Osteoblast (primary cell): ENCODE data around the gene PSMA1. TPM values are rescaled to one million over a fixed set of nuclear protein-coding genes. Genes with fewer than 3 reads are reported as not detected.
A peak's percentile ranks its signal among the peaks of the same experiment; 100 is the strongest.

Experiments
- DNase-seq: peaks from one replicate; pipeline ENCODE4 v3.0.0; 2011; ENCODE audit warnings: low spot score, mixed read lengths; ENCODE audit not compliant: insufficient read length; ENCODE audit errors: missing footprints
- H2AFZ ChIP-seq: 2 replicates; pipeline ENCODE4 v1.6.0; 2011; ENCODE audit warnings: mild to moderate bottlenecking, low read length
- H3K27ac ChIP-seq: 2 replicates; pipeline ENCODE4 v1.5.1; 2011; ENCODE audit warnings: mild to moderate bottlenecking, low read depth, low read length, moderate library complexity
- H3K27me3 ChIP-seq: 2 replicates; pipeline ENCODE4 v1.6.0; 2012; ENCODE audit warnings: mild to moderate bottlenecking, control low read depth, inconsistent platforms, low read length, moderate library complexity; ENCODE audit not compliant: insufficient read depth
- H3K36me3 ChIP-seq: 2 replicates; pipeline ENCODE4 v1.5.1; 2011; ENCODE audit warnings: mild to moderate bottlenecking, low read length, control low read depth, moderate library complexity; ENCODE audit not compliant: insufficient read depth
- H3K4me1 ChIP-seq: 2 replicates; pipeline ENCODE4 v1.5.1; 2011; ENCODE audit warnings: mild to moderate bottlenecking, low read length, control low read depth, moderate library complexity; ENCODE audit not compliant: insufficient read depth
- H3K4me2 ChIP-seq: 2 replicates; pipeline ENCODE4 v1.6.0; 2011; ENCODE audit warnings: mild to moderate bottlenecking, low read length; ENCODE audit not compliant: insufficient read depth
- H3K4me3 ChIP-seq: fragments of 200-600 bp; sonication (generic); 3 replicates; pipeline ENCODE4 v1.5.1; 2012; ENCODE audit warnings: mild to moderate bottlenecking, low read length, inconsistent platforms; ENCODE audit not compliant: insufficient read depth
- H3K79me2 ChIP-seq: 2 replicates; pipeline ENCODE4 v1.6.0; 2012; ENCODE audit warnings: mild to moderate bottlenecking, low read length, control low read depth, inconsistent platforms; ENCODE audit not compliant: insufficient read depth
- H3K9me3 ChIP-seq: 2 replicates; pipeline ENCODE4 v1.5.1; 2011; ENCODE audit warnings: low read depth, low read length, control low read depth
- H4K20me1 ChIP-seq: 2 replicates; pipeline ENCODE4 v1.6.0; 2012; ENCODE audit warnings: mild to moderate bottlenecking, low read length, control low read depth; ENCODE audit not compliant: insufficient read depth
- small RNA-seq: library from RNA; depleted of rRNA; stranded (forward); fragments of <200 nt; gene quantifications from one replicate; pipeline ENCODE3, GENCODE V24; 2012
- total RNA-seq: library from RNA; depleted of rRNA; stranded (reverse); fragments of >200 nt; gene quantifications from 2 replicates; pipeline ENCODE4 v1.2.3, GENCODE V29; 2012
- TF ChIP-seq, protein P1 (sequence below): IDR thresholded peaks from 2 replicates; pipeline ENCODE4 v1.5.1; 2011; ENCODE audit warnings: mild to moderate bottlenecking, low read depth, low read length, moderate library complexity; ENCODE audit errors: extremely low read depth

PSMA1 gene
- total RNA-seq, 1 donor, result 107 TPM

DNA sequence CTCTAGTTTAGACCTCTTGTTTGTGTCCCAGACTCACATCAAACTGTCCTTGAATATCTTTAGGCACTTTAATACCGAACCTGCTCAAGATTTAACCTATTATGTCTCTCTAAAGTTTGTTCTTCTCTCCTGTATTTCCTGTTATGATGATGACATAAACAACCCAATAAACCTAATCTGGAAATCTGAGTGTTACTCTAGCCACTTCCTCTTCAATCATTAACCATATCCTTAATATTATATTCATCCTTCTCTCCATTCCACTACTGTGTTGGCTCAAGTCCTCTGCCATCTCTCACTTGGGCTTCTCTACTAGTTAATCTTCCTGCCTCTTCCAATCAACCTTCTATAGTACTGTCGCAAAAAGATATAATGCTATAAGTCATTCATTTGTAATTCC lies 56.6 kb downstream of the PSMA1 start:
- TF ChIP-seq, protein P1, sequence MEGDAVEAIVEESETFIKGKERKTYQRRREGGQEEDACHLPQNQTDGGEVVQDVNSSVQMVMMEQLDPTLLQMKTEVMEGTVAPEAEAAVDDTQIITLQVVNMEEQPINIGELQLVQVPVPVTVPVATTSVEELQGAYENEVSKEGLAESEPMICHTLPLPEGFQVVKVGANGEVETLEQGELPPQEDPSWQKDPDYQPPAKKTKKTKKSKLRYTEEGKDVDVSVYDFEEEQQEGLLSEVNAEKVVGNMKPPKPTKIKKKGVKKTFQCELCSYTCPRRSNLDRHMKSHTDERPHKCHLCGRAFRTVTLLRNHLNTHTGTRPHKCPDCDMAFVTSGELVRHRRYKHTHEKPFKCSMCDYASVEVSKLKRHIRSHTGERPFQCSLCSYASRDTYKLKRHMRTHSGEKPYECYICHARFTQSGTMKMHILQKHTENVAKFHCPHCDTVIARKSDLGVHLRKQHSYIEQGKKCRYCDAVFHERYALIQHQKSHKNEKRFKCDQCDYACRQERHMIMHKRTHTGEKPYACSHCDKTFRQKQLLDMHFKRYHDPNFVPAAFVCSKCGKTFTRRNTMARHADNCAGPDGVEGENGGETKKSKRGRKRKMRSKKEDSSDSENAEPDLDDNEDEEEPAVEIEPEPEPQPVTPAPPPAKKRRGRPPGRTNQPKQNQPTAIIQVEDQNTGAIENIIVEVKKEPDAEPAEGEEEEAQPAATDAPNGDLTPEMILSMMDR, result no peak
- H4K20me1 ChIP-seq, result no peaks in the 10 kb centered on the region
- H3K9me3 ChIP-seq, result no peaks in the 10 kb centered on the region

DNA sequence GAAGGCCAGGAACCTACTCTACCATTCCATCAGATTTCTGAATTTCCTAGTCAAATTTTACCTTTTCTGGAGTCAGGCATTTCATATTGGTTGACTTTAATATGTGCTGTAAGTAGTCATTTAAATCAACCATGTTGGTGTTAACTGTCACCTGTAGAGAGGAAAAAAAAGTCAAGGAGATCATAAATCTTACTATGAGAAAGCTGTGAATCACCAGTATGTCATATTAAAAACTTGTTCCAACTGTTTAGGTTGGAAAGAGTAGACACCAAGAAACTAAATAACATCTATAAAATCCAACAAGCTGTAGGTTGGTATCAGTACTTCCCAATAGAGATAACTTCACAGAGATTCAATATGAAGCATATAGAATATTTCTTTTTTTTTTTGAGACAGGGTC lies 60.0 kb downstream of the PSMA1 start:
- Histone ChIP-seq H3K36me3 (peaks cover 81% of the 10 kb centered on the region), H3K9me3 (no peaks in the 10 kb centered on the region), H2AFZ (no peak overlapping the region), H3K79me2 (peaks cover 9% of the 10 kb centered on the region), H3K27ac (no peak overlapping the region), H4K20me1 (no peaks in the 10 kb centered on the region), H3K27me3 (no peaks in the 10 kb centered on the region), H3K4me1 (no peaks in the 10 kb centered on the region), H3K4me3 (no peak overlapping the region), H3K4me2 (no peak overlapping the region)
- DNase-seq, result no peak
- TF ChIP-seq, protein P1, result no peak

More for the DNA sequence above, 56.6 kb downstream of the PSMA1 start:
- peaks cover 98% of the 10 kb centered on the region for H3K36me3 ChIP-seq
- H3K27me3 ChIP-seq, result no peaks in the 10 kb centered on the region
- no peak overlapping the region for H3K27ac ChIP-seq
- no peak overlapping the region for H3K4me2 ChIP-seq
- no peaks in the 10 kb centered on the region for H3K4me1 ChIP-seq
- H3K79me2 ChIP-seq, result peaks cover 18% of the 10 kb centered on the region
- H2AFZ ChIP-seq, result no peak overlapping the region
- no peak overlapping the region for H3K4me3 ChIP-seq
- DNase-seq, result no peak

DNA sequence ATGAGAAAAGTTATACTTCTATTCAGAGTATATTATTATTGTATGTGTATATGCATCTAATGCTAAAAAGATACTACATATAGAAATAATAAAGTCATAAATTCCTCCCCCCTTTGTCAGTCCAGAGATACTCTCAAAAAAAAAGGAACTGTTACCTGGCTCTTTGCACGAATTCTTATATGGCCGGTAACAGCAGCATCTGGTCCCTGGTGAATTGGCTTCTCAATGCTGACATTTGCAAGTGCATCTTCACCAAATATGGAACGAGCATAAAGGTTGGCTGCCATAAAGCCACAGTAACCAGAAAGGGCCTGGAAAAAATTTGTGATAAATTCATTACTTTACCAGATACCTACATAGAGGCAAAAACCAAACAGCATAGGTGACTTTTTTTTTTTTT lies 61.8 kb downstream of the PSMA1 start:
- peaks cover 73% of the 10 kb centered on the region for H3K36me3 ChIP-seq
- TF ChIP-seq, protein P1, result no peak
- H3K4me2 ChIP-seq, result no peak overlapping the region
- no peaks in the 10 kb centered on the region for H3K4me1 ChIP-seq
- H3K27ac ChIP-seq, result no peak overlapping the region
- no peaks in the 10 kb centered on the region for H3K27me3 ChIP-seq
- no peaks in the 10 kb centered on the region for H3K79me2 ChIP-seq
- no peak overlapping the region for H2AFZ ChIP-seq
- H4K20me1 ChIP-seq, result no peaks in the 10 kb centered on the region
- no peak overlapping the region for H3K4me3 ChIP-seq
- DNase-seq, result no peak
- H3K9me3 ChIP-seq, result no peaks in the 10 kb centered on the region

DNA sequence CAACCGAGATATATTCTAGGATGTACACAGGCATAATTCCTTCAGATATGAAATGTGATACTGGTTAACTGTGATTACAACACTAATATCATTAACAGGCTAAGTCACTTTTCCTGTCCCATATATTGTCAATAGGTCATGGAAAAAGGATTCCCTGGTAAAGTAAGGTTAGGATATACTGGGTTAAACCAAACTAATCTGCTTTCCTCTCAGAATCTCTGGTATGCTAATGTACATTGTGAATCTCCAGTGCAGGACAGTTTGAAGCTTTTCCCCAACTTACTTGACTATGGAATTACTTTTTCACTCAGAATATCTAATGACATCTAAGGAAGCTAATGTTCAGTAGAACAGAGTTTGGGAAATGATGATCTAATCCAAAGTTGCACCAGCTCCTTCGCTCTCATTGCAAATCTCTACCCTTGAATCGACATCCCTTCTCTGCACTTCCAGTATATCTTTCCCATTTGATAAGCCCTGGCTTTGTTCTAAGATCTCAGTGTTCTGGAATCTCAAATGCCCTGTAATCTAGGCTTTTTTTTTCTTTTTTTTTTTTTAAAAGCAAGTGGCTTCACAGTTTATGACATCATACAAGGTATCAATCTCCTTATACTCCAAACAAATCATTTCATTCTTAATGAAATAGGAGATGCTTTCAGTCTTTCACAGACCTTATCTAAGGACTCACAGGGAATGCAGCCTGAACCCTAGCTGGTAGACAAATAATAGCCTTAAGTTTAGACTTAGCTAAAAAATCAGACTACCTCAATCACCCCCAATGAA lies 64.3 kb downstream of the PSMA1 start:
- Histone ChIP-seq H3K4me1 (peaks cover 7% of the 10 kb centered on the region), H3K9me3 (no peaks in the 10 kb centered on the region), H3K27me3 (no peaks in the 10 kb centered on the region), H4K20me1 (no peaks in the 10 kb centered on the region), H2AFZ (no peak overlapping the region), H3K4me3 (no peak overlapping the region), H3K79me2 (no peaks in the 10 kb centered on the region), H3K27ac (peak overlapping the region; percentile 34), H3K4me2 (no peak overlapping the region), H3K36me3 (peaks cover 62% of the 10 kb centered on the region)
- TF ChIP-seq, protein P1, result no peak
- DNase-seq, result peak; percentile 60

Small RNA genes within 50 kb of the gene (small RNA-seq; reads per million reads assigned to genes)
- not detected for gene RNU7-49P

Other genes starting within 250 kb of the PSMA1 start
- gene RRAS2, start 161.2 kb downstream of the PSMA1 start, total RNA-seq, result 91.1 and 101 TPM in 2 replicates
- gene COPB1, start 20.6 kb downstream of the PSMA1 start, total RNA-seq, result 245 and 257 TPM in 2 replicates
- under 0.01 and 0.36 TPM in 2 replicates for gene PDE3B, start 123.4 kb upstream of the PSMA1 start, total RNA-seq